Tibial artery (tissue), 4 donors: ENCODE results near the gene TIMP1.

Experiments
- DNase-seq, 2 donors: peaks; one replicate each; pipeline ENCODE4 v3.0.0-alpha.2; 2019
- H3K27ac ChIP-seq, 2 donors: fragments of 200-600 bp; sonication (generic) in 1 of 2; 1 replicate in 1 of 2; 2 replicates in 1 of 2; pipeline ENCODE4 v1.5.1; 2018 to 2019; ENCODE audit warnings: mild to moderate bottlenecking in 1 of 2
- H3K27me3 ChIP-seq, 2 donors: fragments of 200-600 bp; sonication (generic) in 1 of 2; one replicate each; pipeline versions ENCODE4 v1.5.1 to v1.6.0; 2016 to 2019
- H3K36me3 ChIP-seq, 3 donors: fragments of 200-600 bp; sonication (generic) in 2 of 3; one replicate each; pipeline ENCODE4 v1.5.1; 2016 to 2019; ENCODE audit warnings: mild to moderate bottlenecking in 2 of 3
- H3K4me1 ChIP-seq, 4 donors: fragments of 200-600 bp; sonication (generic) in 2 of 4; 1 replicate in 3 of 4; 2 replicates in 1 of 4; pipeline ENCODE4 v1.5.1; 2016 to 2019
- H3K4me3 ChIP-seq, 2 donors: fragments of 200-600 bp; sonication (generic) in 1 of 2; 1 replicate in 1 of 2; 2 replicates in 1 of 2; pipeline ENCODE4 v1.5.1; 2018 to 2019; ENCODE audit warnings: mild to moderate bottlenecking in 2 of 2
- H3K9me3 ChIP-seq, 3 donors: fragments of 200-600 bp; sonication (generic) in 1 of 3; one replicate each; pipeline ENCODE4 v1.5.1; 2016 to 2019
- CTCF ChIP-seq, 2 experiments: fragments of 200-600 bp in 1 of 2; fragments of 450-650 bp in 1 of 2; IDR thresholded peaks; one replicate each; pipeline ENCODE4 v1.5.1; 2017 to 2019; ENCODE audit warnings: antibody characterized with exemption in 2 of 2, mild to moderate bottlenecking in 1 of 2, moderate library complexity in 1 of 2
- intact Hi-C: fragments of 100-400 bp; cut with DNase I; formaldehyde crosslinking; loops from one replicate; pipeline ENCODE4 v1.15.0; 2023; ENCODE audit warnings: low total_unique reads

TIMP1 gene

GRCh38 chrX:47581731-47582647, at the start of gene TIMP1:
TSS of gene TIMP1 (plus strand) at chrX:47582436. CDS start at chrX:47583416, 980 bp downstream.
- H3K4me1 ChIP-seq = peaks cover 0 to 27% (median 3%) of the 10 kb centered on the region in 4 donors
- peak; percentile 95 to 96 for DNase-seq
- no peaks in the 10 kb centered on the region for H3K27me3 ChIP-seq
- H3K9me3 ChIP-seq = no peaks in the 10 kb centered on the region
- peaks cover 0 to 7% (median 0%) of the 10 kb centered on the region in 3 donors for H3K36me3 ChIP-seq
- H3K4me3 ChIP-seq = peak within 1 kb of the TSS; percentile 57 to 72
- intact Hi-C loops = no loop called here
- TF ChIP-seq CTCF (IDR thresholded peaks at IDR 0.05) = peak in 1 of 2 experiments; percentile 18
- H3K27ac ChIP-seq = peak within 1 kb of the TSS; percentile 84 to 91

DNA sequence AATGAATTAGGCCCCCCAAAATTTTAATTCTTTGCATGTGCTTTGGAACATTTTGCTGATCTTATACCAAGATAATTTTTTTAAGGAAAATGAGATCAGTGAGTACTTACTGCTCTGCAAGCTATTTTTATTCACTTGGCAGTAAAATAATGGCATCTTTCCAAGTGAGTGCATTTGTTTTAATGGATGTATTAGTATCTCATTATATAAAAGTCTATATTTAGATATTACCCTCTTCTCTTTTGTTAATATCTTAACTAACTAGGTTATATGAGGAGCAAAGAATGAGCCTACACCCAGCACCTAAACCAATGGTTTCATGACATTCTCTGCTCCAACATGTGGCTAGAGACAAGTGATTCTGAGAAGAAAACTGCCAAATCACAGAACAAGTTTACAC, 42.4 kb upstream of the TIMP1 start:
- Histone ChIP-seq H3K9me3 (no peaks in the 10 kb centered on the region), H3K36me3 (no peaks in the 10 kb centered on the region), H3K27ac (peak overlapping the region; percentile 70 to 86), H3K27me3 (no peaks in the 10 kb centered on the region), H3K4me3 (no peak overlapping the region), H3K4me1 (peaks cover 0 to 21% (median 1%) of the 10 kb centered on the region in 4 donors)
- no peak for DNase-seq
- intact Hi-C loops = no loop called here
- TF ChIP-seq CTCF (IDR thresholded peaks at IDR 0.05) = no peak

DNA sequence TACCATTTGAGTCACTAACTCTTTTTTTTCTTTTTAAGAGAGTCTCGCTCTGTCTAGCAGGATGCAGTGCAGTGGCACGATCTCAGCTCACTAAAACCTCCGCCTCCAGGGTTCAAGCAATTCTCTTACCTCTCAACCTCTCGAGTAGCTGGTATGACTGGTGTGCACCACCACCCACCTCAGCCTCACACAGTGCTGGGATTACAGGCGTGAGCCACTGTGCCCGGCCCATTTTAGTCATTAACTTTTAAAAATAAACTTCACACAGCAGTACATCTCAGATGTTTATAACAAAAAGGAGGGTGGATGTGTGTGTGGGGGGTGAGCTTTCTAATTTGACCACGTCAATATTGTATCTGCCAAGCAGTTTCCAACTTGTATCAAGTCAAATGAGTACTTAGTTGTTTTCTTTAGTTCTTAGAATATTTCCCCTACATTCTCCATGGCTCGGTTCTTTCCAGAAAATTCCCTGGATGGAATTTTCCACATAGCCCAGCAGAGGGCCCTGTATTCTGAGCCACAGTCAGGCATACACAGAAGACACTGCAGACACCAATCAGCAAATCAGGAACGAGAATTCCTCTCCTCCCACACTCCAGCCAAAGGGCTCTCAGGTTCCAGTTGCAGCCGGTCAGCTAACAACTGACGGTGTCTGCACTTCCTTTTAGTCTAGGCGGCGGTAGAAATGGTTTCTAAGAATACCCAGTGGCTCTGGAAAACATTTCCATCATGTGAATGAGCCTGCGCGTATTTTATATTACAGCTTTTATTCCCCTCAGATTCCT, 41.3 kb upstream of the TIMP1 start:
- DNase-seq = peak; percentile 75 to 89
- intact Hi-C loops = no loop called here

GRCh38 chrX:47543496-47543895, 38.7 kb upstream of the TIMP1 start:
- DNase-seq = no peak
- H3K9me3 ChIP-seq = no peaks in the 10 kb centered on the region
- no peak for TF ChIP-seq CTCF (IDR thresholded peaks at IDR 0.05)
- intact Hi-C loops = no loop called here
- peaks cover 0 to 21% (median 1%) of the 10 kb centered on the region in 4 donors for H3K4me1 ChIP-seq
- H3K27me3 ChIP-seq = no peaks in the 10 kb centered on the region
- H3K27ac ChIP-seq = no peak overlapping the region
- H3K36me3 ChIP-seq = no peaks in the 10 kb centered on the region
- H3K4me3 ChIP-seq = no peak overlapping the region

More for the DNA sequence above, 41.3 kb upstream of the TIMP1 start:
- H3K27me3 ChIP-seq = no peaks in the 10 kb centered on the region
- peak overlapping the region; percentile 78 to 86 for H3K27ac ChIP-seq
- H3K4me1 ChIP-seq = peaks cover 0 to 21% (median 1%) of the 10 kb centered on the region in 4 donors
- peak; percentile 46 to 61 for TF ChIP-seq CTCF (IDR thresholded peaks at IDR 0.05)
- no peaks in the 10 kb centered on the region for H3K36me3 ChIP-seq
- H3K4me3 ChIP-seq = no peak overlapping the region
- H3K9me3 ChIP-seq = no peaks in the 10 kb centered on the region

DNA sequence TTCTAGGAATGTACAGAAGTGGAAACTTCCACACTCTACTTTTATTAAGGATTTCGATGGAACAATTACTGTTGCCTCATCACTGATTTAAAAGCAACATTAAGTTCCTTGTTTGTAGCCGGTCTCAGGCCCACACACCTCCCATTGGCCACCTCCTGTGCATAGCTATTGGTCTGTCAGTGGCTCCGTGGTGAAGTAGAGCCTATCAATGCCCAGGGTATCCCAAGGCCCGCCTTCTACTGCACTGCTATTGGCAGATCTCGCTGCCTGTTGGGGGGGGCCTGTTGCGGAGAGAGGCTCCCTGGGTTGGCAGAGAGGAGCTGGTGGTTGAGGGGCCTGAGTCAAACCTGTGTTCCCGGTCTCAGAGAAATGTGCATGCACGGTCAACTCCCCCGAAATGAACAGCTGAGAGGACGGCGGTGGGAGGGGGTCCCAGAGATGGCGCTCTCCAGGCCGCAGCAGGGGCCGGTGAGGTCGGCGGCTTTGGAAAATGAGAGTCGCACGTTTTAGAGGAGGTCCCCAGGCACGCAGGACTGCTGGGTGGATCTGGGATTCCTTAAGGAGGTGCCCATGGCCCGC, 26.1 kb upstream of the TIMP1 start:
- H3K4me3 ChIP-seq = peak overlapping the region; percentile 53 to 56
- intact Hi-C loops = no loop called here

More for the DNA sequence above, 26.1 kb upstream of the TIMP1 start:
- no peak for TF ChIP-seq CTCF (IDR thresholded peaks at IDR 0.05)
- no peaks in the 10 kb centered on the region for H3K9me3 ChIP-seq
- no peaks in the 10 kb centered on the region for H3K27me3 ChIP-seq
- no peaks in the 10 kb centered on the region for H3K4me1 ChIP-seq
- no peaks in the 10 kb centered on the region for H3K36me3 ChIP-seq
- DNase-seq = peak; percentile 94 to 95
- peak overlapping the region; percentile 80 to 89 for H3K27ac ChIP-seq
